Endodermal cell (in vitro differentiated cells): ENCODE data around the gene CDKL5. TPM values are rescaled to one million over a fixed set of nuclear protein-coding genes. Genes with fewer than 3 reads are reported as not detected.
A peak's percentile ranks its signal among the peaks of the same experiment; 100 is the strongest.
"Not testable (repeated sequence)": the region's sequence is repeated elsewhere in the genome, so short reads cannot be mapped to it uniquely, and the experiment has no call there.

Experiments used
- DNase-seq: peaks from one replicate; pipeline ENCODE4 v3.0.0-alpha.2; 2017
- H3K27ac ChIP-seq: 2 replicates; pipeline ENCODE4 v1.5.1; 2013; ENCODE audit warnings: mild to moderate bottlenecking, low read depth, low read length, moderate library complexity
- H3K27me3 ChIP-seq: 2 replicates; pipeline ENCODE4 v1.6.1; 2013; ENCODE audit warnings: mild to moderate bottlenecking, low read length, moderate library complexity; ENCODE audit not compliant: insufficient read depth, control insufficient read depth, poor library complexity, severe bottlenecking
- H3K36me3 ChIP-seq: 2 replicates; pipeline ENCODE4 v1.7.0; 2013; ENCODE audit warnings: mild to moderate bottlenecking, low read length, moderate library complexity; ENCODE audit not compliant: control insufficient read depth, insufficient read depth
- H3K4me1 ChIP-seq: one replicate; pipeline ENCODE4 v1.7.0; 2013; ENCODE audit warnings: low read length; ENCODE audit not compliant: control insufficient read depth, insufficient read depth
- H3K4me3 ChIP-seq: 2 replicates; pipeline ENCODE4 v1.5.1; 2013; ENCODE audit warnings: mild to moderate bottlenecking, low read length, moderate library complexity
- H3K9ac ChIP-seq: 2 replicates; pipeline ENCODE4 v1.6.1; 2013; ENCODE audit warnings: mild to moderate bottlenecking, low read length, moderate library complexity; ENCODE audit not compliant: poor library complexity, severe bottlenecking; ENCODE audit errors: extremely low read depth
- H3K9me3 ChIP-seq: 2 replicates; pipeline ENCODE4 v1.6.1; 2013; ENCODE audit warnings: mild to moderate bottlenecking, low read length, moderate library complexity; ENCODE audit not compliant: control insufficient read depth
- H3K27ac Mint-ChIP-seq: 2 replicates; pipeline ENCODE4 v1.8.0; 2020; ENCODE audit warnings: mixed read lengths
- H3K27me3 Mint-ChIP-seq: 2 replicates; pipeline ENCODE4 v1.8.0; 2021; ENCODE audit warnings: mild to moderate bottlenecking, mixed read lengths; ENCODE audit not compliant: insufficient read depth
- H3K36me3 Mint-ChIP-seq: 2 replicates; pipeline ENCODE4 v1.8.0; 2020; ENCODE audit warnings: low read depth, mixed read lengths
- H3K4me1 Mint-ChIP-seq: 2 replicates; pipeline ENCODE4 v1.8.0; 2020; ENCODE audit warnings: mixed read lengths
- H3K4me3 Mint-ChIP-seq: 2 replicates; pipeline ENCODE4 v1.8.0; 2020; ENCODE audit warnings: mild to moderate bottlenecking, moderate library complexity, mixed read lengths
- H3K9me3 Mint-ChIP-seq: 2 replicates; pipeline ENCODE4 v1.8.0; 2020; ENCODE audit warnings: mild to moderate bottlenecking, mixed read lengths
- CTCF ChIP-seq: fragments of 200-600 bp; sonication (generic); conservative IDR thresholded peaks from 2 replicates; pipeline ENCODE4 v1.5.0; 2021; ENCODE audit warnings: antibody characterized with exemption, mild to moderate bottlenecking
- WGBS, 2 experiments: methylation state at CpG; one replicate each; pipeline versions ENCODE4 v1.1.5 to v1.1.7; 2013; ENCODE audit warnings: missing lambda C conversion rate in 2 of 2, mixed read lengths in 1 of 2; ENCODE audit not compliant: insufficient coverage in 1 of 2, insufficient read length in 1 of 2; 5-methylcytosine and 5-hydroxymethylcytosine counted together
- total RNA-seq, 2 donors: library from RNA; stranded (reverse); fragmentation: NEBNext Ultra II Directional in 1 of 2; extraction: Animal tissue kit (Norgen Biotek cat#: 25700) in 1 of 2; gene quantifications; 2 replicates in 1 of 2; 3 replicates in 1 of 2; pipeline ENCODE4 v1.2.1, GENCODE V29; 2021

Gene CDKL5
- total RNA-seq, 2 donors from 2014 or later: 18.2 to 19.3 TPM

GRCh38 chrX:18426004-18426320 lies 554 bp downstream of the CDKL5 start:
- Histone ChIP-seq H3K4me1 (no peaks in the 10 kb centered on the region), H3K4me3 (peak overlapping the region; percentile 92), H3K27me3 (no peaks in the 10 kb centered on the region), H3K9me3 (no peaks in the 10 kb centered on the region), H3K9ac (peak overlapping the region; percentile 59), H3K27ac (no peak overlapping the region), H3K36me3 (no peaks in the 10 kb centered on the region)
- Mint-ChIP-seq H3K27ac (no peak overlapping the region), H3K4me3 (peak overlapping the region; percentile 73), H3K9me3 (peaks cover 38% of the 10 kb centered on the region), H3K36me3 (peaks cover 3% of the 10 kb centered on the region), H3K4me1 (peaks cover 2% of the 10 kb centered on the region), H3K27me3 (no peaks in the 10 kb centered on the region)
- WGBS, 2 experiments: 0% methylated on average over 40 of the region's 40 CpGs; no CpG with 5 or more reads in 1 of the 2 experiments
- no peak for DNase-seq
- no peak for TF ChIP-seq CTCF

- Mint-ChIP-seq H3K9me3 (peaks cover 32% of the 10 kb centered on the region), H3K27me3 (no peaks in the 10 kb centered on the region), H3K36me3 (peaks cover 3% of the 10 kb centered on the region), H3K4me1 (peaks cover 2% of the 10 kb centered on the region), H3K27ac (no peak overlapping the region), H3K4me3 (peak overlapping the region; percentile 73)
- WGBS, 2 experiments: 8 to 19% methylated on average over 2 to 4 of the region's 5 CpGs
- DNase-seq: no peak
- Histone ChIP-seq H3K9ac (peak overlapping the region; percentile 25), H3K36me3 (no peaks in the 10 kb centered on the region), H3K27ac (no peak overlapping the region), H3K4me3 (peak overlapping the region; percentile 92), H3K27me3 (no peaks in the 10 kb centered on the region), H3K4me1 (no peaks in the 10 kb centered on the region), H3K9me3 (no peaks in the 10 kb centered on the region)
- TF ChIP-seq CTCF: no peak
Observed at GRCh38 chrX:18428006-18428405, 2.6 kb downstream of the CDKL5 start.

- not testable (repeated sequence) for H3K4me1 ChIP-seq, H3K9me3 ChIP-seq, H3K27me3 ChIP-seq, H3K27me3 Mint-ChIP-seq, H3K9ac ChIP-seq, DNase-seq, H3K4me3 ChIP-seq, H3K27ac ChIP-seq, H3K27ac Mint-ChIP-seq, H3K4me1 Mint-ChIP-seq, H3K36me3 Mint-ChIP-seq, H3K4me3 Mint-ChIP-seq, H3K36me3 ChIP-seq
- 80 to 99% methylated on average over 5 to 11 of the region's 14 CpGs for WGBS, 2 experiments
- peaks cover 39% of the 10 kb centered on the region for H3K9me3 Mint-ChIP-seq
Observed at GRCh38 chrX:18433288-18433687, 7.9 kb downstream of the CDKL5 start.

GRCh38 chrX:18434896-18435295 lies 9.5 kb downstream of the CDKL5 start:
- Histone ChIP-seq H3K9ac (no peak overlapping the region), H3K4me3 (no peak overlapping the region), H3K36me3 (no peaks in the 10 kb centered on the region), H3K27ac (no peak overlapping the region), H3K27me3 (no peaks in the 10 kb centered on the region), H3K4me1 (no peaks in the 10 kb centered on the region), H3K9me3 (no peaks in the 10 kb centered on the region)
- Mint-ChIP-seq H3K27ac (no peak overlapping the region), H3K4me3 (no peak overlapping the region), H3K9me3 (peaks cover 37% of the 10 kb centered on the region), H3K4me1 (no peaks in the 10 kb centered on the region), H3K27me3 (no peaks in the 10 kb centered on the region), H3K36me3 (peaks cover 1% of the 10 kb centered on the region)
- TF ChIP-seq CTCF: no peak
- 100% methylated on average over 1 of the region's 2 CpGs; no CpG with 5 or more reads in 1 of the 2 experiments for WGBS, 2 experiments
- DNase-seq: no peak
